T1000 (cell line): ENCODE measurements around the gene WDR5B.
"Not testable (repeated sequence)": the region's sequence is repeated elsewhere in the genome, so short reads cannot be mapped to it uniquely, and the experiment has no call there.

Experiments used
- DNase-seq: peaks from one replicate; lab custom pipeline; 2025; ENCODE audit warnings: mixed read lengths; lab: John Stamatoyannopoulos, UW

The WDR5B gene

DNA sequence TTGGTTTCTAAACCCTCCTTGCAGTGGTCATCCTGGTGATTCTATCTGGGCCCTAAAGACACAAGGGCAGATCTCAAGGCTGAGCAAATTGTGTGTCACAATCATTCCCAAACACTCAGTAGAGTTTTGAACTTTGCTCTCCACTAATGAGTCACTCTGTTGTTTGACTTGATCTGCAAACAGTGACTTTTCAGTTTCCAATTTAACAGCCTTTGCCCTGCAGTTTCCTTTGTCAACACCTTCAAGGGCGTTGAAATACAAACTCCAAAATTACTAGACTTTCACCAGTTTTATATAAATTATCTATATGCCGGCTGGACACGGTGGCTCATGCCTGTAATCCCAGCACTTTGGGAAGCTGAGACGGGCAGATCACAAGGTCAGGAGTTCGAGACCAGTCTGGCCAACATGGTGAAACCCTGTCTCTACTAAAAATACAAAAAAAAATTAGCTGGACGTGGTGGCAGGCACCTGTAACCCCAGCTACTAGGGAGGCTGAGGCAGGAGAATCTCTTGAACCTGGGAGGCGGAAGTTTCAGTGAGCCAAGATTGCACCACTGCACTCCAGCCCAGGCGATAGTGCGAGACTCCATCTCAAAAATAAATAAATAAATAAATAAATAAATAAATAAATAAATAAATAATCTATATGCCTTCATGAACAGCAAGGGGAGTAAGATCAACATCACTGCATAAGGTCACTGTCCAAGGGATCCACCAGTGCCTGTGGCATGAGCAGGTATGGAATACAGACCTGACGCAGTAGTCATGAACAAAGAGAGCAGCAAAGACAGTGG lies 50.1 kb downstream of the WDR5B start:
- not testable (repeated sequence) for DNase-seq

DNA sequence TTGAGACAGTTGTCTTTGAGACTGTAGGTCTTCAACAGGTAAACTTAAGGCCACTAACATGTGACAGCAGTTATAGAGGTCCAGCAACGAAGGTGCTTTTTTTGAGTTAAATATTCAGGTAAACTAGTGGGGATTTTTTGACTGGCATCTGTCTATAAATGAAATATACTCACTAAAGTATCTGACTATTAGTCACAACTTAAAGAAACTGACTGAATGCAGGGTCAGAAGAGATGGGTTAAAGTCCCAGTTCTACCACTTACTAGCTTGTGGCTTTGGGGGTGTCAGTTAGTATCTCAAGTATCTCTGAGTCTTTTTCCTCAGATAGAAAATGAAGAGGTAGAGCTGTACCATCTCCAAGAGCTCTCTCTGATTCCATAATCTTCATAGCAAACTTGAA lies 50.8 kb downstream of the WDR5B start:
- no peak for DNase-seq

DNA sequence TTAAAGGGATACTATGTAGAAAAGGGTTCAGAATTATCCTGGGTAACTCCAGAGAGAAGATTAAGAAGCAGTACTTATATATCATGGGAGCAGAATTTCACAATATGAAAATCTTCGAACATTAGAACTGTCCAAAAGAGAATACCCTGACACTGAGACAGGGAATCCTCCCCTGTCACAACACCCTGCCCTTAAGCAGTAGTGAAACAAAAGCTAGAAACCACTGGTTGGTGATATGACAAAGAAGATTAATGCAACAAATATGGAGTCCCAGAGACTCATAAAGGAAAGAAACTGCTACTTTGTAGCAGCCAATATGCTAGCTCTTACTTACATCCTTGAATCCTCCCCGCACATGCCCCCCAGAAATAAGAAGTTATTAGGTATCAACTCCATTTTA lies 51.4 kb downstream of the WDR5B start:
- no peak for DNase-seq
